Ishikawa (cell line): Measurements from ENCODE around the gene DGKE.

Experiments used
- CEBPB ChIP-seq: IDR thresholded peaks from 2 replicates; pipeline ENCODE4 v1.6.1; 2012
- CREB1 ChIP-seq: IDR thresholded peaks from 2 replicates; pipeline ENCODE4 v1.6.1; 2012; ENCODE audit warnings: low read depth
- EGR1 ChIP-seq: IDR thresholded peaks from 2 replicates; pipeline ENCODE4 v1.6.1; 2012
- EP300 ChIP-seq: IDR thresholded peaks from 2 replicates; pipeline ENCODE4 v1.6.1; 2012; ENCODE audit warnings: borderline replicate concordance
- FOXM1 ChIP-seq: IDR thresholded peaks from 2 replicates; pipeline ENCODE4 v1.6.1; 2012; ENCODE audit warnings: low read depth, borderline replicate concordance
- NFIC ChIP-seq: IDR thresholded peaks from 2 replicates; pipeline ENCODE4 v1.6.1; 2012
- RAD21 ChIP-seq: IDR thresholded peaks from 2 replicates; pipeline ENCODE4 v1.6.1; 2012; ENCODE audit warnings: low read depth
- REST ChIP-seq: IDR thresholded peaks from 2 replicates; pipeline ENCODE4 v1.6.1; 2012; ENCODE audit warnings: low read depth, mild to moderate bottlenecking
- TAF1 ChIP-seq: IDR thresholded peaks from 2 replicates; pipeline ENCODE4 v1.6.1; 2012; ENCODE audit warnings: low read depth, mild to moderate bottlenecking
- TCF12 ChIP-seq: IDR thresholded peaks from 2 replicates; pipeline ENCODE4 v1.6.1; 2012; ENCODE audit warnings: low read depth
- TEAD4 ChIP-seq: IDR thresholded peaks from 2 replicates; pipeline ENCODE4 v1.6.1; 2012
- USF1 ChIP-seq: IDR thresholded peaks from 2 replicates; pipeline ENCODE4 v1.6.1; 2012
- YY1 ChIP-seq: IDR thresholded peaks from 2 replicates; pipeline ENCODE4 v1.6.1; 2012; ENCODE audit warnings: low read depth
- ZBTB7A ChIP-seq: IDR thresholded peaks from 2 replicates; pipeline ENCODE4 v1.6.1; 2012; ENCODE audit warnings: low read depth
- TF ChIP-seq, protein P1 (sequence below): IDR thresholded peaks from 2 replicates; pipeline ENCODE4 v1.6.1; 2012

DGKE gene

DNA sequence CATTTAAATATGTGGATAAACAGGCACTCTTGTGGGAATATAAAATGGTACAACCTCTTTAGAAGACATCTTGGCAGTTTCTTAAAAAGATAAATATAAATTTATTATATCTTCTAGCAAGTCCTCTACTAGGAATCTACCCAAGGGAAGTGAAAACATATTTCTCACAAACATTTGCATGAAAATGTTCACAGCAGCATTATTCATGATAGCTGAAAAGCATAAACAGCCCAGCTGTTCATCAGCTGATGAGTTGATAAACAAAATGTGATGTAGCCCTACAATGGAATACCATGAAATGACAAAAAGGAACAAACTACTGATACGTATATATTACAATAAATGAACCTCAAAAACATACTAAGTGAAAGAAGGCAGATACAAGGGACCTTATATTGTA, 12.0 kb downstream of the DGKE start:
- TF ChIP-seq RAD21 (no peak), NFIC (no peak), TAF1 (no peak), YY1 (no peak), TCF12 (no peak), REST (no peak), FOXM1 (no peak)

- TF ChIP-seq, protein P1, sequence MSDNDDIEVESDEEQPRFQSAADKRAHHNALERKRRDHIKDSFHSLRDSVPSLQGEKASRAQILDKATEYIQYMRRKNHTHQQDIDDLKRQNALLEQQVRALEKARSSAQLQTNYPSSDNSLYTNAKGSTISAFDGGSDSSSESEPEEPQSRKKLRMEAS: no peak
- TF ChIP-seq FOXM1: no peak
- TF ChIP-seq RAD21: no peak
- TF ChIP-seq TEAD4: no peak
- TF ChIP-seq YY1: no peak
- no peak for TF ChIP-seq TAF1
- no peak for TF ChIP-seq EGR1
- no peak for TF ChIP-seq CREB1
- no peak for TF ChIP-seq REST
- TF ChIP-seq CEBPB: no peak
- TF ChIP-seq TCF12: no peak
- TF ChIP-seq NFIC: no peak
- no peak for TF ChIP-seq ZBTB7A
- no peak for TF ChIP-seq USF1
- no peak for TF ChIP-seq EP300
Measured at GRCh38 chr17:56847106-56847505, 13.2 kb downstream of the DGKE start.

DNA sequence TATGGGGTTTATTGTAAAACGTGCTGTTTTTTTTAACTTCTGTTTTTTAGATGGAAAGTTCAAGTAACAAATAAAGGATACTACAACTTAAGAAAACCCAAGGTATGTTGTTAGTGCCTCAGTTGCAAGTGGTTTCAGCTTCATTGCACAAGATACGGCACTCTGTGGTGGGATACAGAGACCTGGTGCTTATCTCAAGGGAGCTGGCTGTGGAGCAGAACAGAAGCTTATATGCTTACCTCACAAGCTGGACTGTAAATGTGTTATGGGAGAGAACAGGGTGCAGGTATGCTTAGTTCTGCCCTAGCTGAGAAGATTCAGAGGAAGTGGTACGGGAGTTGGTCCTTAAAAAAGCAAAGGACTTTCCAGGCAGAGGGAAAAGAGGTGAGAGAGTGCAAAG, 15.2 kb downstream of the DGKE start:
- no peak for TF ChIP-seq REST
- TF ChIP-seq FOXM1: no peak
- no peak for TF ChIP-seq ZBTB7A
- no peak for TF ChIP-seq EP300
- no peak for TF ChIP-seq RAD21
- no peak for TF ChIP-seq YY1
- no peak for TF ChIP-seq NFIC
- TF ChIP-seq, protein P1: no peak
- TF ChIP-seq CEBPB: no peak
- no peak for TF ChIP-seq TCF12
- no peak for TF ChIP-seq USF1
- no peak for TF ChIP-seq EGR1
- no peak for TF ChIP-seq TEAD4
- no peak for TF ChIP-seq CREB1
- TF ChIP-seq TAF1: no peak

GRCh38 chr17:56850591-56850990, 16.6 kb downstream of the DGKE start:
- TF ChIP-seq REST (no peak), YY1 (no peak), USF1 (no peak), TAF1 (no peak), NFIC (no peak), FOXM1 (no peak), TCF12 (no peak), CEBPB (no peak), EGR1 (no peak), CREB1 (no peak), TEAD4 (no peak), EP300 (no peak), RAD21 (no peak), ZBTB7A (no peak)
- TF ChIP-seq, protein P1: no peak
